MM.1S (cell line): ENCODE results near the gene MAP4K3.

Experiments used
- DNase-seq: peaks from one replicate; pipeline ENCODE4 v3.0.0-alpha.2; 2015
- H2AFZ ChIP-seq: fragments of 300-600 bp; sonication (generic); 2 replicates; pipeline ENCODE4 v1.6.0; 2016; ENCODE audit warnings: antibody characterized with exemption, low read length
- H3F3A ChIP-seq: fragments of 300-600 bp; sonication (generic); 2 replicates; pipeline ENCODE4 v1.6.1; 2016; ENCODE audit warnings: mild to moderate bottlenecking, antibody characterized with exemption, low read length, moderate library complexity, mixed read lengths; ENCODE audit not compliant: insufficient read depth
- H3K27ac ChIP-seq: fragments of 300-600 bp; sonication (generic); 2 replicates; pipeline ENCODE4 v1.5.1; 2016; ENCODE audit warnings: mild to moderate bottlenecking, low read length
- H3K27me3 ChIP-seq: fragments of 300-600 bp; sonication (generic); replicated peaks from 2 replicates; pipeline ENCODE4 v1.6.0; 2016; ENCODE audit warnings: low read length; ENCODE audit not compliant: insufficient read depth
- H3K36me3 ChIP-seq: fragments of 300-600 bp; sonication (generic); replicated peaks from 2 replicates; pipeline ENCODE4 v1.6.1; 2016; ENCODE audit warnings: mild to moderate bottlenecking, low read length, mixed read lengths; ENCODE audit not compliant: insufficient read depth
- H3K4me1 ChIP-seq: fragments of 300-600 bp; sonication (generic); 2 replicates; pipeline ENCODE4 v1.6.1; 2016; ENCODE audit warnings: low read length, mixed read lengths
- H3K4me2 ChIP-seq: fragments of 300-600 bp; sonication (generic); 2 replicates; pipeline ENCODE4 v1.6.0; 2016; ENCODE audit warnings: low read depth, low read length
- H3K4me3 ChIP-seq: fragments of 300-600 bp; sonication (generic); 2 replicates; pipeline ENCODE4 v1.5.1; 2016; ENCODE audit warnings: low read length, mixed read lengths
- H3K79me2 ChIP-seq: fragments of 300-600 bp; sonication (generic); 2 replicates; pipeline ENCODE4 v1.6.1; 2016; ENCODE audit warnings: mixed run types, low read length, mixed read lengths
- H3K9ac ChIP-seq: fragments of 300-600 bp; sonication (generic); 2 replicates; pipeline ENCODE4 v1.6.1; 2016; ENCODE audit warnings: low read length, mixed read lengths
- H3K9me2 ChIP-seq: fragments of 300-600 bp; sonication (generic); replicated peaks from 2 replicates; pipeline ENCODE4 v1.6.1; 2016; ENCODE audit warnings: mild to moderate bottlenecking, low read length, mixed read lengths; ENCODE audit not compliant: insufficient read depth
- H3K9me3 ChIP-seq: fragments of 300-600 bp; sonication (generic); replicated peaks from 2 replicates; pipeline ENCODE4 v1.6.1; 2016; ENCODE audit warnings: mild to moderate bottlenecking, low read length, mixed read lengths; ENCODE audit not compliant: insufficient read depth
- H4K20me1 ChIP-seq: fragments of 300-600 bp; sonication (generic); 2 replicates; pipeline ENCODE4 v1.6.1; 2016; ENCODE audit warnings: mild to moderate bottlenecking, low read length, moderate library complexity, mixed read lengths; ENCODE audit not compliant: insufficient read depth
- CTCF ChIP-seq: fragments of 300-600 bp; sonication (generic); IDR thresholded peaks from 2 replicates; pipeline ENCODE4 v1.5.1; 2016; ENCODE audit warnings: antibody characterized with exemption, low read length, mixed read lengths
- EZH2 ChIP-seq: fragments of 300-600 bp; sonication (generic); optimal IDR thresholded peaks from 2 replicates; pipeline ENCODE3; 2017; ENCODE audit warnings: low read depth, mild to moderate bottlenecking, antibody characterized with exemption, low read length, mixed read lengths
- EZH2phosphoT487 ChIP-seq: fragments of 300-600 bp; sonication (generic); IDR thresholded peaks from 2 replicates; pipeline ENCODE4 v1.6.1; 2018; ENCODE audit warnings: antibody characterized with exemption, low read length

MAP4K3 gene

GRCh38 chr2:39281391-39281790 is 155.7 kb downstream of the MAP4K3 start:
- no peaks in the 10 kb centered on the region for H3K9me3 ChIP-seq
- no peaks in the 10 kb centered on the region for H4K20me1 ChIP-seq
- H3K9me2 ChIP-seq, result no peaks in the 10 kb centered on the region
- no peak overlapping the region for H3K9ac ChIP-seq
- TF ChIP-seq CTCF (no peak), EZH2phosphoT487 (no peak), EZH2 (no peak)
- no peaks in the 10 kb centered on the region for H3K27me3 ChIP-seq
- H3K4me3 ChIP-seq, result no peak overlapping the region
- no peak overlapping the region for H2AFZ ChIP-seq
- H3K4me2 ChIP-seq, result no peak overlapping the region
- H3K36me3 ChIP-seq, result no peaks in the 10 kb centered on the region; the same call in 1 of the 2 replicates
- no peaks in the 10 kb centered on the region for H3F3A ChIP-seq
- no peak overlapping the region for H3K27ac ChIP-seq
- no peaks in the 10 kb centered on the region for H3K4me1 ChIP-seq
- H3K79me2 ChIP-seq, result no peaks in the 10 kb centered on the region
- no peak for DNase-seq

- no peak overlapping the region for H3K9ac ChIP-seq
- no peaks in the 10 kb centered on the region for H3K79me2 ChIP-seq
- no peaks in the 10 kb centered on the region for H3K4me1 ChIP-seq
- H4K20me1 ChIP-seq, result no peaks in the 10 kb centered on the region
- H2AFZ ChIP-seq, result no peak overlapping the region
- no peak overlapping the region for H3K4me3 ChIP-seq
- H3K4me2 ChIP-seq, result no peak overlapping the region
- H3K9me3 ChIP-seq, result no peaks in the 10 kb centered on the region
- TF ChIP-seq EZH2phosphoT487 (no peak), CTCF (no peak), EZH2 (no peak)
- no peak for DNase-seq
- H3K9me2 ChIP-seq, result no peaks in the 10 kb centered on the region
- no peaks in the 10 kb centered on the region for H3F3A ChIP-seq
- H3K36me3 ChIP-seq, result no peaks in the 10 kb centered on the region; the same call in 1 of the 2 replicates
- no peak overlapping the region for H3K27ac ChIP-seq
- H3K27me3 ChIP-seq, result no peaks in the 10 kb centered on the region
Measured at GRCh38 chr2:39275016-39275415, 162.1 kb downstream of the MAP4K3 start.

GRCh38 chr2:39269941-39270340 is 167.1 kb downstream of the MAP4K3 start:
- DNase-seq, result no peak
- H3K27ac ChIP-seq, result no peak overlapping the region
- H2AFZ ChIP-seq, result no peak overlapping the region
- no peaks in the 10 kb centered on the region for H4K20me1 ChIP-seq
- no peaks in the 10 kb centered on the region for H3K9me3 ChIP-seq
- H3K36me3 ChIP-seq, result no peaks in the 10 kb centered on the region
- no peak overlapping the region for H3K4me2 ChIP-seq
- H3K9ac ChIP-seq, result no peak overlapping the region
- H3K4me1 ChIP-seq, result peaks cover 21% of the 10 kb centered on the region
- peaks cover 17% of the 10 kb centered on the region for H3F3A ChIP-seq
- no peaks in the 10 kb centered on the region for H3K9me2 ChIP-seq
- no peaks in the 10 kb centered on the region for H3K79me2 ChIP-seq
- no peaks in the 10 kb centered on the region for H3K27me3 ChIP-seq
- no peak for TF ChIP-seq EZH2
- no peak for TF ChIP-seq EZH2phosphoT487
- TF ChIP-seq CTCF, result no peak
- no peak overlapping the region for H3K4me3 ChIP-seq
